Left ventricle myocardium inferior (tissue), 1 donor: ENCODE measurements around the gene DTL. TPM values are rescaled to one million over a fixed set of nuclear protein-coding genes. Genes with fewer than 3 reads are reported as not detected.

Experiments used
- DNase-seq: peaks from one replicate; pipeline ENCODE4 v3.0.0-alpha.2; 2020
- H3K27ac ChIP-seq: fragments of 200-600 bp; replicated peaks from 2 replicates; pipeline ENCODE4 v1.8.0; 2021
- H3K27me3 ChIP-seq: fragments of 200-600 bp; 2 replicates; pipeline ENCODE4 v1.8.0; 2021; ENCODE audit warnings: low read depth
- H3K36me3 ChIP-seq: fragments of 200-600 bp; 2 replicates; pipeline ENCODE4 v1.8.0; 2021
- H3K4me1 ChIP-seq: fragments of 200-600 bp; 2 replicates; pipeline ENCODE4 v1.8.0; 2021
- H3K4me3 ChIP-seq: fragments of 200-600 bp; 2 replicates; pipeline ENCODE4 v1.8.0; 2021; ENCODE audit warnings: mild to moderate bottlenecking, moderate library complexity
- H3K9me3 ChIP-seq: fragments of 200-600 bp; replicated peaks from 2 replicates; pipeline ENCODE4 v1.8.0; 2021
- CTCF ChIP-seq: fragments of 200-600 bp; IDR thresholded peaks from 2 replicates; pipeline ENCODE4 v1.8.0; 2021; ENCODE audit warnings: antibody characterized with exemption, mild to moderate bottlenecking, borderline replicate concordance
- intact Hi-C: fragments of 100-400 bp; cut with micrococcal nuclease; formaldehyde crosslinking; loops from one replicate; pipeline ENCODE4 v1.11.0; 2022
- total RNA-seq: library from RNA; stranded (reverse); fragmentation: NEBNext Ultra II Directional; extraction: Animal tissue kit (Norgen Biotek cat#: 25700); gene quantifications from one replicate; pipeline ENCODE4 v1.2.1, GENCODE V29; 2021
- donor health status: DM: no; HTN: yes; CAD: no; lungs with severe emphysema.

The DTL gene
- total RNA-seq, 1 donor from 2014 or later, result 0.30 TPM

DNA sequence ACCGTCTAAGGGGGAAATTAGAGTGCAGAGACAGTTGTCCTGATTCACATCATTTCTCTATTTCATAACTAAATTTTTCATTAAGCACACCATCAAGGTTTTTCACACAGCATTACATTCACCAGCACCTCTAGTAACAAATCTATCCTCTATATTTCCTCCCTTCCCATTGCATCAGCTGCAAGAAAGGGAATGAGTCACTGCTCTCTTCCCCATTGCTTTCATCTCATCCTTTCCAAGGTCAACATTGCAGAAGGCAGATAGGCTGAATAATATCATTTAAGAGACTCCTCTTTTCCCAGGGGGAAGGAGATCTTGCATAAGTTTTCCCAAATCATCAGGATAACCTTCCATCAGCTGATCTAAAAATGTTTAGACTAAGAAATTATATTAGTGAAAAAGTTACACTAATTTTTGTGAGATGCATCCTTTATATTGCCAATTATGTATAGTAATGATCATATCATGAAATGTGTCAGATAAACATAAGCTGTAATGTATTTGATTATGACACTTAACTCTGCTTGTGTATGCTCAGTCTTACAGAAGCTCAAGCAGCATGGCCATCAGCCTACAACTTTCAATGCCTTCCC lies 4.5 kb upstream of the DTL start:
- Histone ChIP-seq H3K4me3 (no peak overlapping the region), H3K27me3 (no peaks in the 10 kb centered on the region), H3K9me3 (no peaks in the 10 kb centered on the region), H3K27ac (no peak overlapping the region), H3K4me1 (peaks cover 34% of the 10 kb centered on the region), H3K36me3 (no peaks in the 10 kb centered on the region)
- DNase-seq, result no peak
- TF ChIP-seq CTCF, result no peak
- intact Hi-C loops, result no loop called here

DNA sequence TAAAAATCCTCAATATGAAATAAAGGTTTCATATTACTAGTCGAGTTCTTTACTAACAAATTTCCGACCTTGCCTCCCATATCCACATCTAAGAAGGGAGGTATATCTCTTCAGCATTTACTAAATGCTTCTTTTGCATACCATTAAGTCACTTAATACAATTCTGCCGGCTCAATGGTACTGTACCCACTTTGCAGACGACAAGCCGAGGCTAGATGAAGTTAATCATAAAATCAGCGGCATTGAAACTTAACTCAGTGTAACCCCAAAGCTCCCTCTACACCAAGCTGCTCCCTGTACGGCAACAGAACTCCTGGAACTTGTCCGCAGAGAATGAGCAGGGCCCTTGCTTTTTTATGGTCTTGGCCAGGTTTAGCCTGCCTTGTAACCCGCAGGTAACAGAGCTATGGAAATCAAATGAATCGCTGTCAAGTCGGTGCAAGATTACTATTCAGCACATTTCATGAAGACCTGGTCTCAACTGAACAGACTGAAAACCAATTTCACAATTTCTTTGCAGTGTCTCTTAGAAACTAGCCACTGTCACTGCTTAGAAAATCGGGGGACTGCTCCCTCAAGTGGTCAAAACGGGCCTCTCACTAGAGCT lies 929 bp upstream of the DTL start:
- Histone ChIP-seq H3K27me3 (no peaks in the 10 kb centered on the region), H3K9me3 (no peaks in the 10 kb centered on the region), H3K4me3 (peak overlapping the region; percentile 68), H3K36me3 (no peaks in the 10 kb centered on the region), H3K4me1 (peaks cover 38% of the 10 kb centered on the region), H3K27ac (peak overlapping the region; percentile 90)
- DNase-seq, result no peak
- no peak for TF ChIP-seq CTCF
- intact Hi-C loops, result no loop called here

- intact Hi-C loops, result no loop called here
- no peak for DNase-seq
- peak overlapping the region; percentile 90 for H3K27ac ChIP-seq
- no peaks in the 10 kb centered on the region for H3K27me3 ChIP-seq
- no peaks in the 10 kb centered on the region for H3K9me3 ChIP-seq
- H3K4me1 ChIP-seq, result peaks cover 33% of the 10 kb centered on the region
- H3K4me3 ChIP-seq, result peak overlapping the region; percentile 68
- H3K36me3 ChIP-seq, result no peaks in the 10 kb centered on the region
- no peak for TF ChIP-seq CTCF
Observed at GRCh38 chr1:212035835-212036605, 472 bp downstream of the DTL start.

DNA sequence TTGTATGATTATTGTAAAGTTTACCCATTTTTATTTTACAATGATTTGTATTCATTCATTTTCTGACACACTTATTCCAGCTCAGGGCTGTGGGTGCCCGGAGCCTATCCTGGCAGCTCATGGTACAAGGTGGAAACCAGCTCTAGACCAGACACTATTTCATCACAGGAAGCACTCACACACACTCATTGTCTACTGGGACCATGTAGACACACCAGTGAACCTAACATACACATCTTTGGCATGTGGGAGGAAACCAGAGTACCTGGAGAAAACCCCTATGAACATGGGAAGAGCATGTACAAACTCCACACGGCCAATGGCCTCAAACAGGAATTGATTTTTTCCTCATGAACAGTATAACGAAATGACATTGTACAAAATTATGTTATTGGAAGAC lies 2.4 kb downstream of the DTL start:
- Histone ChIP-seq H3K36me3 (no peaks in the 10 kb centered on the region), H3K4me3 (no peak overlapping the region), H3K27me3 (no peaks in the 10 kb centered on the region), H3K27ac (no peak overlapping the region), H3K9me3 (no peaks in the 10 kb centered on the region), H3K4me1 (peaks cover 21% of the 10 kb centered on the region)
- intact Hi-C loops, result no loop called here
- TF ChIP-seq CTCF, result no peak
- DNase-seq, result no peak

DNA sequence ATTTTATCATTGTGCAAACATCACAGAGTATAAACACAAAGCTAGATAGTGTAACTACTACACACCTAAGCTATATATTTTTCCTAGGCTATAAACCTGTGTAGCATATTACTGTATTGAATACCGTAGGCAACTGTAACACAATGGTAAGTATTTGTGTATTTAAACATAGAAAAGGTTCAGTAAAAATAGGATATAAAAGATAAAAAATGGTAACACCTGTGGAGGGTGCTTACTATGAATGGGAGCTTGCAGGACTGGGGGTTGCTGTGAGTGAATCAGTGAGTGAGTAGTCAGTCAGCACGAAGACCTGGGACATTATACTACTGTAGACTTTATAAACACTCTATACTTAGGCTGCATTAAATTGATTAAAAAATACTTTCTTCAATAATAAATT lies 4.1 kb downstream of the DTL start:
- Histone ChIP-seq H3K9me3 (no peaks in the 10 kb centered on the region), H3K27ac (no peak overlapping the region), H3K4me1 (peaks cover 9% of the 10 kb centered on the region), H3K27me3 (no peaks in the 10 kb centered on the region), H3K36me3 (no peaks in the 10 kb centered on the region), H3K4me3 (no peak overlapping the region)
- intact Hi-C loops, result no loop called here
- TF ChIP-seq CTCF, result no peak
- DNase-seq, result no peak
